DND-41 (cell line): Measurements from ENCODE around the gene MPV17L2.

Experiments
- ATAC-seq: fragments of 200-7000 bp; cut with Tn5 transposase; 3 replicates; pipeline ENCODE4 v1.9.1; 2021; ENCODE audit warnings: low read depth; ENCODE audit not compliant: insufficient read depth
- DNase-seq: peaks from one replicate; pipeline ENCODE4 v3.0.0-alpha.2; 2020
- H2AFZ ChIP-seq: 2 replicates; pipeline ENCODE4 v1.6.0; 2012; ENCODE audit warnings: low read depth, low read length
- H3K27ac ChIP-seq: 2 replicates; pipeline ENCODE4 v1.5.1; 2012; ENCODE audit warnings: low read length, inconsistent platforms
- H3K27me3 ChIP-seq: fragments of 200-600 bp; sonication (generic); 2 replicates; pipeline ENCODE4 v1.6.0; 2012; ENCODE audit warnings: low read length, mild to moderate bottlenecking, inconsistent platforms; ENCODE audit not compliant: insufficient read depth, poor library complexity
- H3K36me3 ChIP-seq: 2 replicates; pipeline ENCODE4 v1.5.1; 2012; ENCODE audit warnings: low read length, inconsistent platforms; ENCODE audit not compliant: insufficient read depth
- H3K4me1 ChIP-seq: 2 replicates; pipeline ENCODE4 v1.5.1; 2012; ENCODE audit warnings: mild to moderate bottlenecking, low read length; ENCODE audit not compliant: insufficient read depth
- H3K4me2 ChIP-seq: 2 replicates; pipeline ENCODE4 v1.6.0; 2012; ENCODE audit warnings: mild to moderate bottlenecking, moderate library complexity, low read length, inconsistent platforms; ENCODE audit not compliant: insufficient read depth
- H3K4me3 ChIP-seq, 2 experiments: fragments of 200-600 bp in 1 of 2; shearing (Covaris generic) in 1 of 2; 2 replicates each; pipeline ENCODE4 v1.5.1; 2012 to 2016; ENCODE audit warnings: inconsistent platforms in 2 of 2, low read length in 2 of 2, mild to moderate bottlenecking in 2 of 2, low read depth in 1 of 2, moderate library complexity in 1 of 2
- H3K79me2 ChIP-seq: 2 replicates; pipeline ENCODE4 v1.6.0; 2012; ENCODE audit warnings: low read length, inconsistent platforms; ENCODE audit not compliant: insufficient read depth
- H3K9ac ChIP-seq: 2 replicates; pipeline ENCODE4 v1.6.0; 2012; ENCODE audit warnings: low read depth, mild to moderate bottlenecking, inconsistent platforms, low read length, moderate library complexity
- H3K9me3 ChIP-seq: 2 replicates; pipeline ENCODE4 v1.5.1; 2012; ENCODE audit warnings: low read length, moderate library complexity, mild to moderate bottlenecking, inconsistent platforms; ENCODE audit not compliant: insufficient read depth, severe bottlenecking
- H4K20me1 ChIP-seq: 2 replicates; pipeline ENCODE4 v1.6.0; 2012; ENCODE audit warnings: low read length; ENCODE audit not compliant: insufficient read depth
- EZH2 ChIP-seq: IDR thresholded peaks from 3 replicates; pipeline ENCODE4 v1.6.1; 2012; ENCODE audit warnings: borderline replicate concordance, low read depth, mild to moderate bottlenecking, moderate library complexity, low read length, inconsistent platforms; ENCODE audit not compliant: severe bottlenecking
- TF ChIP-seq, protein P1 (sequence below): IDR thresholded peaks from 2 replicates; pipeline ENCODE4 v1.5.1; 2012; ENCODE audit warnings: borderline replicate concordance, low read length, moderate library complexity, mild to moderate bottlenecking; ENCODE audit not compliant: poor library complexity, severe bottlenecking; ENCODE audit errors: extremely low read depth

MPV17L2 gene

DNA sequence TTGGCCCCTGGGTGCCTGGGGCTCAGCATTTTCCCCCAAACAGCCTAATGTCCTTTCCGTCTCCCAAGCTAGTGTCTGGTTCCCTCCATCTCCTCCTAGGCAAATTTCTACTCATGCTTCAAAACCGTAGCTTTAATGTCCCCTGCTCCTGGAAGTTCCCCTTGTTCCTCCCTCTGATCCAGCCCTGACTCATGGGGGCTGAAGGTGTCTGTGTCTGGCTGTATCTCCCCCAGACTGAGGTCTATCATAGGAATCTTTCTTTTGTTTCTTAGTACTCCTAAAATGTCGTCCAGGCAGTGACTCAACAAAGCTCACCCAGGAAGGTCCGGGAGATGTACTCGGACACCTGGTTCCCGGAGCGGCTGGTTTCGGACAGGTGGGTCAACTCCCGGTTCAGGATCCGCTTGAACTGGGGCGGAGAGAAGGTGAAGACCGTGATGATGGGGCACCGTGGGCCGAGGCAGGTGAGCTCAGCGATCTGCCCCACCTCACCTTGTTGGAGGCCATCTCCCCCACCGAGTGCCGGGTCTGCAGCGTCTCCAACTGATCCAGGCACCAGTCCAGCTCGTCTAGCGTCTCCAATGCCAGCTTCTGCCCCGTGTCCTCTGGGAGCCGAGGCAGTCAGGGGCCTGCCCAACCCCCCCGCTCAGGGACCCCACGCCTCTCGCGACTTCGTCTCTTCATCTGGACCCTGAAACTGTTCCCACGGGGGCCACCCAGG lies 27.1 kb downstream of the MPV17L2 start:
- no peak overlapping the region for H3K4me3 ChIP-seq
- no peak overlapping the region for H3K4me2 ChIP-seq
- TF ChIP-seq EZH2, result no peak
- TF ChIP-seq, protein P1, sequence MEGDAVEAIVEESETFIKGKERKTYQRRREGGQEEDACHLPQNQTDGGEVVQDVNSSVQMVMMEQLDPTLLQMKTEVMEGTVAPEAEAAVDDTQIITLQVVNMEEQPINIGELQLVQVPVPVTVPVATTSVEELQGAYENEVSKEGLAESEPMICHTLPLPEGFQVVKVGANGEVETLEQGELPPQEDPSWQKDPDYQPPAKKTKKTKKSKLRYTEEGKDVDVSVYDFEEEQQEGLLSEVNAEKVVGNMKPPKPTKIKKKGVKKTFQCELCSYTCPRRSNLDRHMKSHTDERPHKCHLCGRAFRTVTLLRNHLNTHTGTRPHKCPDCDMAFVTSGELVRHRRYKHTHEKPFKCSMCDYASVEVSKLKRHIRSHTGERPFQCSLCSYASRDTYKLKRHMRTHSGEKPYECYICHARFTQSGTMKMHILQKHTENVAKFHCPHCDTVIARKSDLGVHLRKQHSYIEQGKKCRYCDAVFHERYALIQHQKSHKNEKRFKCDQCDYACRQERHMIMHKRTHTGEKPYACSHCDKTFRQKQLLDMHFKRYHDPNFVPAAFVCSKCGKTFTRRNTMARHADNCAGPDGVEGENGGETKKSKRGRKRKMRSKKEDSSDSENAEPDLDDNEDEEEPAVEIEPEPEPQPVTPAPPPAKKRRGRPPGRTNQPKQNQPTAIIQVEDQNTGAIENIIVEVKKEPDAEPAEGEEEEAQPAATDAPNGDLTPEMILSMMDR, result no peak
- no peak overlapping the region for H3K9ac ChIP-seq
- H3K27ac ChIP-seq, result no peak overlapping the region
- DNase-seq, result no peak
- ATAC-seq, result no peak
- H2AFZ ChIP-seq, result no peak overlapping the region
- no peaks in the 10 kb centered on the region for H3K36me3 ChIP-seq
- H3K27me3 ChIP-seq, result no peaks in the 10 kb centered on the region
- no peaks in the 10 kb centered on the region for H3K9me3 ChIP-seq
- H4K20me1 ChIP-seq, result no peaks in the 10 kb centered on the region
- no peaks in the 10 kb centered on the region for H3K4me1 ChIP-seq
- H3K79me2 ChIP-seq, result no peaks in the 10 kb centered on the region

DNA sequence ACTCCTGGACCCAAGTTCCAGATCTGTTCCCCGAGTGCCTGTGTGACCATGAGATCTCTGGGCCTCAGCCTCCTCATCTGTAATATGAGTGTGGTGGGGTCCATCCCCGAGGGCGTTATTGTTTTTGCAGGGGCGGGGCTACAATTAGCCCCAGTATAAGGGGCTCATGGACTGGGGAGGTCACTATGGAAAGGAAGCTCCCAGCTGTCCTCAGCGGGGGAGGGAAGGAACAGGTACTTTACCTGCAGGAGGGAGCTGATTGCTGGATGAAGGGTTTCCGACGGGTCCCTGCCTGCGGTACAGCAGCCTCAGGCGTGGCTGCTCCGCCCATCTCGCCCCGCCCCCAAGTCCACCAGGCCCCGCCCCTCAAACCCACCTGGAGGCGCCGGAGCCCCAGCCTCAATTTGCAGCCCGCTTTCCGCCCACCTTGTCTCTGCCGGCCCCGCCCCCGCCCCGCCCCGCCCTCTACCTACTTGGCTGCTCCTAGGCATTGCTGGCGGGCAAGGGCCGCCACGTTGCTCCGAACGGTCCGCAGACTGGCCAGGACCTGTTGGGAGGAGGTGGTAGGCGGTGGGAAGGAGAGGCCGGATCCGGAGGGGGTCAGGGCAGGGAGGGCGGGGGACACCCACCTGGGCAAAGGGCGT lies 27.7 kb downstream of the MPV17L2 start:
- H3K36me3 ChIP-seq, result no peaks in the 10 kb centered on the region
- H4K20me1 ChIP-seq, result no peaks in the 10 kb centered on the region
- TF ChIP-seq EZH2, result no peak
- TF ChIP-seq, protein P1, result no peak
- DNase-seq, result no peak
- no peak overlapping the region for H3K4me2 ChIP-seq
- no peak overlapping the region for H2AFZ ChIP-seq
- H3K9me3 ChIP-seq, result no peaks in the 10 kb centered on the region
- H3K27me3 ChIP-seq, result no peaks in the 10 kb centered on the region
- ATAC-seq, result no peak
- H3K27ac ChIP-seq, result no peak overlapping the region
- no peaks in the 10 kb centered on the region for H3K79me2 ChIP-seq
- H3K9ac ChIP-seq, result no peak overlapping the region
- H3K4me3 ChIP-seq, result no peak overlapping the region
- no peaks in the 10 kb centered on the region for H3K4me1 ChIP-seq

DNA sequence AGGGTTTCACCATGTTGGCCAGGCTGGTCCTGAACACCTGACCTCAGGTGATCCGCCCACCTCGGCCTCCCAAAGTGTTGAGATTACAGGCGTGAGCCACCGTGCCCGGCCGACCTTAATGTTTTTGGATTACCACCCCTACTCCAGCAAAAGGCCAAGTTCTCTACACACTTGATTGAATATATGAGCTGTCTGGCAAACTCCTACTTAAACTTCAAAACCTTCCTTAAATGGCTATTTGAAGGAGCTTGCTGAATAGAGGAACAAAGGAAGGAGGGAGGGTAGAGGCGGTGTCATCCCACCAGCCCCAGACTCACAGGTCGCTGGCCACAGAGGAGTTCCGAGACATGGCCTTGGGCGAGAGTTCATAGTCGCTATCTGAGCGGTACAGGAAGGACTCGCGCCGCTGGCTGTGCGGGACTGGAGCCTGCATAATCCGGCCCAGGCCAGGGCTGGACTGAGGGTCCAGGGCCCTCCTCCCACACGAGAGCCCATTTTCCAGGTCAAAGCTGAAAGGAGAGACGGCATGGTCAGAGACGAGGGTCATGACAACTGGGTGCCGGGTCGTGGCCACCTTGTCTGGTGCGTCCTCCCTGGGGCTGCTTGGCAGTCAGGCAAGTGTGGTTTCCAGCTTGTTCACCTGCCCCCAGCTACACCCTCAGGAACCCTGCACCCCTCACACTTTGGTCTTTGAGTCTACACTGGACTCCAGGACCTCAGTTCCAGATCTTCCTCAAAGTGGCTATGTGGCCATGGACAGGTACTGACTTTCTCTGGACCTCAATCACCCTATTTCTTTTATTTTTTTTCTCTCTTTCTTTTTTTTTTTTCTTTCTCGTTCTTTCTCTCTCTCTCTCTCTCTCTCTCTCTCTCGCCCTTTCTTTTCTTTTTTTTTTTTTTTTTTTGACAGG lies 29.1 kb downstream of the MPV17L2 start:
- H3K27me3 ChIP-seq, result no peaks in the 10 kb centered on the region
- H4K20me1 ChIP-seq, result 0 out of 2 replicates have a peak, but pooled peaks cover 4% of the 10 kb centered on the region
- H3K4me3 ChIP-seq, result no peak overlapping the region
- no peaks in the 10 kb centered on the region for H3K36me3 ChIP-seq
- no peaks in the 10 kb centered on the region for H3K9me3 ChIP-seq
- H3K27ac ChIP-seq, result no peak overlapping the region
- H2AFZ ChIP-seq, result no peak overlapping the region
- H3K9ac ChIP-seq, result no peak overlapping the region
- no peaks in the 10 kb centered on the region for H3K79me2 ChIP-seq
- TF ChIP-seq, protein P1, result no peak
- no peak for TF ChIP-seq EZH2
- DNase-seq (no peak), ATAC-seq (no peak)
- H3K4me2 ChIP-seq, result no peak overlapping the region
- no peaks in the 10 kb centered on the region for H3K4me1 ChIP-seq
